ENCODE results near the gene GTF3C5.
"Not testable (repeated sequence)": the region's sequence is repeated elsewhere in the genome, so short reads cannot be mapped to it uniquely, and the experiment has no call there.

The GTF3C5 gene

DNA sequence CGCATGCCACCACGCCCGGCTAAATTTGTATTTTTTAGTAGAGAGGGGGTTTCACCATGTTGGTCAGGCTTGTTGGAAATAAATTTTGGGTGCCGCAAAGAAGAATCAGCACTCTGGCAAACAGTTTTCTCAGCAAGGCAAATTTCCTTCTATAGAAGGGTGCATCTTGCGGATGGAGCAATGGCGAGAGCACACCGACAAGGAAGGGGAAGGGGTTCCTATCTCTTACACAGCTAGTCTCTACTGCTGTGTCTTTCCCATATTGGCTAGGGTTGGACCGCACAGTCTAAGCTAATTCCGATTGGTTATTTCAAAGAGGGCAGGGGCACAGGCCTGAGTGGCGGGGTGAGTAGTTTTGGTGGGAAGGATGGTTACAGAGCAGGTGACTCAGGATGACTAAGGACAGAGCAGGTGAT lies 707 bp downstream of the GTF3C5 start:
- no peak for DNase-seq (ENCODE audit: low spot score)

DNA sequence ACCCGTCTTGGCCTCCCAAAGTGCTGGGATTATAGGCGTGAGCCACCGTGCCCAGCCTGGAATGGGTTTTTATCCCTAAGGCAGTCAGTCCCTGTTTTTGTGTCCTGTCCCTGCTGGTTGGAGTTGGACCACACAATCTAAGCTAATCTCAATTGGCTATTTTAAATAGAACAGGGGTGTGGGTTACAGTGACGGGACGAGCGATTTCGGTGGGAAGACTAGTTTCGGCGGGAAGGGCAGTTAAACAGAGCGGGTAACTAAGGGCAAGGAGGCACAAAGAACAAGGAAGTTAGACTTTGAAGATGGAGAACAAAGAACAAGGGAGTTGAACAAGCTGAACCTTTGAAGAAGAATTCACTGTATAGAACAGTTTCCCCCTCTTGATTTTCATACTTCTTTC lies 1.4 kb downstream of the GTF3C5 start:
- DNase-seq (ENCODE audit: low spot score), result no peak

GRCh38 chr9:133035669-133036068 lies 4.9 kb downstream of the GTF3C5 start:
- no peak for DNase-seq (ENCODE audit: low spot score)

DNA sequence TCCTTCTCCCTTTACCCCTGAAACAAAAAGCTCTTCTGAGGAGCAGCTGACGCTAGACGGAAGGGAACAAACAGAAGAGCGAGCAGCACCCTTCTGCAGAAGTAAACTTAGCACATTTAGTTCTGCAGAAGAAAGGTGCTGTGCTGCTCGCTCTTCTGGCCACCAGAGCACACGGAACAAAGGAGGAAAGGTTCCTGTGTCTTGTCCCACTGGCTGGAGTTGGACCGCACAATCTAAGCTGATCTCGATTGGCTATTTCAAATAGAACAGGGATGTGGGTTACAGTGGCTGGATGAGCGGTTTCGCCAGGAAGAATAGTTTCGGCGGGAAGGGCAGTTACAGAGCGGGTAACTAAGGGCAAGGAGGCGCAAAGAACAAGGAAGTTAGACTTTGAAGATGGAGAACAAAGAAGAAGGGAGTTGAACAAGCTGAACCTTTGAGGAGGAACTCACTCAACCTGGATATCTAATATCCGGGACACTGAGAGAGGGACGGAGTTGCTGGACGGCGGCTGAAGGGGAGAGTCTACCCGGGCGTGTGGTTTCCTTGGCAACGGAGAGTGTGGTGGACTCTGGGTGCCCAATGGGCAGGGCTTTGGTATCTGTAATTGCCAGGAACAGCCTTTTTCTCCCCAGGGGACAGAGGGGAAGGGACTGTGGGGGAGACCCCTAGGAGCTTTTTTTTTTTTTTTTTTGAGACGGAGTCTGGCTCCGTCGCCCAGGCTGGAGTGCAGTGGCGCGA lies 7.1 kb downstream of the GTF3C5 start:
- DNase-seq (ENCODE audit: low spot score), result no peak

DNA sequence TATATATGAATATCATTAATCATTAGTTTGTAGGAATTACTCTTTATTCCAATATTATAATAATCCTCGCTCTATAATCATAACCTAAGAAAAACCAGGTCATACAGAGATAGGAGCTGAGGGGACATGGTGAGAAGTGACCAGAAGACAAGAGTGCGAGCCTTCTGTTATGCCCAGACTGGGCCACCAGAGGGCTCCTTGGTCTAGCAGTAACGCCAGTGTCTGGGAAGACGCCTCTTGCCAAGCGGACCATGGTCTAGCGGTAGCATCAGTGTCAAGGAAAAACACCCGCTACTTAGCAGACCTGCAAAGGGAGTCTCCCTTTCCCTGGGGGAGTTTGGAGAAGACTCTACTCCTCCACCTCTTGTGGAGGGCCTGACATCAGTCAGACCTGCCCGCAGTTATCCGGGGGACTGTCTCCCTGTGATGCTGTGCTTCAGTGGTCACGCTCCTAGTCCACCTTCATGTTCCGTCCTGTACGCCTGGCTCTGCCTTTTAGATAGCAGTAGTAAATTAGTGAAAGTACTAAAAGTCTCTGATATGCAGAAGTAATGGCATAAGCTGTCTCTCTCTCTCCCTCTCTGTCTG lies 10.2 kb downstream of the GTF3C5 start:
- DNase-seq (ENCODE audit: low spot score), result not testable (repeated sequence)

- no peak for DNase-seq (ENCODE audit: low spot score)
These were observed 11.2 kb downstream of the GTF3C5 start for GRCh38 chr9:133041958-133042357.

- DNase-seq (ENCODE audit: low spot score), result no peak
These were observed 11.9 kb downstream of the GTF3C5 start for GRCh38 chr9:133042676-133043075.

DNA sequence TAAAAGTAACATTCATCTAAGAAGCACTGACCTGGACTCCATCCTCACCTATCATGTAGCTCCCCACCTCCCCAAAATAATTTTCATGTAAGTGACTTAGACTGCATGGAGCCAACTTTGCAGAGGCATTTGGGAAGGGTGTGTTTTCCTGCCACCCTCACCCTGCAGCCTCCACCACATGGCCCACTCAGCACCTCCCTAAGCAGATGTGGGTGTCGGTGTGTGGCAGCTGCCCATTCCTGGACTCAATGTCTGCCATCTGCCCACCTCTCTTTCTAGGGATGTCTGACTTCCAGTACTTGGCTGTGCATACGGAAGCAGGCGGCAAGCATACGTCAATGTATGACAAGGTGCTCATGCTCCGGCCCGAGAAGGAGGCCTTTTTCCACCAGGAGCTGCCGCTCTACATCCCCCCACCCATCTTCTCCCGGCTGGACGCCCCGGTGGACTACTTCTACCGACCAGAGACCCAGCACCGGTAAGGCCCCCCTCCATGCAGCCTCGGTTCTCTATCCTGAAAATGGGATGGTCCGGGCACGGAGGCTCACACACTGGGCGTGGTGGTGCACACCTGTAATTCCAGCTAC lies 12.7 kb downstream of the GTF3C5 start:
- DNase-seq (ENCODE audit: low spot score), result no peak

GRCh38 chr9:133044125-133044524 lies 13.3 kb downstream of the GTF3C5 start:
- no peak for DNase-seq (ENCODE audit: low spot score)

- no peak for DNase-seq (ENCODE audit: low spot score)
These were observed 13.9 kb downstream of the GTF3C5 start for GRCh38 chr9:133044661-133045060.

DNA sequence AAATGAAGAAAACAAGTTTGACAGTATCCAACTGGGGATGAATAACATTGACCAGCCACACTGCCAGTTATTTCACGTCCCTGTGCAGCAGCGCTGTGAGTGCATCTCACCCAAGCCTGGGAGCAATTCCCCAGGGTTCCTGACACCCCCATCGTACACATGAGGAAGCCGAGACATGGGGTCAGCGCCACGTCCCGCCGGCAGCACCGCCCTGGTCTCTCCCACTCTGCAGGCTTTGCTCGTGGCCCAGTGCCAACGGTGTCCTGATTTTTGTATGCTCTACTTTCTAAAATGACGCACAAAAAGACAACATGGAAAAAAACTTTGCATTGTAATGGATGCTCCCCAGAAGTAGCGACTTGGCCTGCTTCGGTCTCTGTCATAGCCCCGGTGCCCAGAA lies 14.3 kb downstream of the GTF3C5 start:
- no peak for DNase-seq (ENCODE audit: low spot score)

DNA sequence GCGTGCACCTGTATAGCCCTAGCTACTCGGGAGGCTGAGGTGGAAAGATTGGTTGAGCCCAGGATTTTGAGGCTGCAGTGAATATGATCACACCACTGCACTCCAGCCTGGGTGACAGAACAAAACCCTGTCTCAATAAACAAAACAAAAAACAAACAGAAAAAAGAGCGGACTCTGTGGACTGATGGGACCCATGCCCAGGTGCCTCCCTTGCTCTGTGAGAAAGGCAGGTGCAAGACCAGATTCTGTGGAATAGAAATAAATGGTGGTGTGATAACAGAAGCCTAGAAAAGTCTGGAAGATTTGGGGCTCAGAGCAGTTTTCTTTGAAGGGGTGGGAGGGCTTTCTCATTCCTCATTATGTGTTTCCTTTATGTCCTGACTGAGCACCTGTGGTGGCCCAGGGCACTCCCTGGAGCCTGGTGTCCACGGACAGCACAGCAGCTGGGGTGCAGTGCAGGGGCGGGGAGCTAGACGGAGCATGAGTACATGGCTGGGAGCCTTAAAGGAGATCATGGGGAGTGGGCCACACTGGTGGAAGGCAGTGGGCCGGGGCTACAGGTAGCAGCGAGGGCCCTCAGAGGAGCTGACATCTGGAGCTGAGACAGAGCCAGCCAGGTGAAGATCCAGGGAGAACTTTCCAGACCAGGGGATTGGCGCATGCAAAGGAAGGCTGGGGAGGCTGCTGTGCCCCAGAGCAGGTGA lies 15.6 kb downstream of the GTF3C5 start:
- DNase-seq (ENCODE audit: low spot score), result no peak

- no peak for DNase-seq (ENCODE audit: low spot score)
These were observed 16.1 kb downstream of the GTF3C5 start for GRCh38 chr9:133046900-133047295.

- DNase-seq (ENCODE audit: low spot score), result no peak
These were observed 17.8 kb downstream of the GTF3C5 start for GRCh38 chr9:133048595-133048994.

GRCh38 chr9:133049043-133049442 lies 18.2 kb downstream of the GTF3C5 start:
- no peak for DNase-seq (ENCODE audit: low spot score)

GRCh38 chr9:133050142-133050541 lies 19.3 kb downstream of the GTF3C5 start:
- no peak for DNase-seq (ENCODE audit: low spot score)

DNA sequence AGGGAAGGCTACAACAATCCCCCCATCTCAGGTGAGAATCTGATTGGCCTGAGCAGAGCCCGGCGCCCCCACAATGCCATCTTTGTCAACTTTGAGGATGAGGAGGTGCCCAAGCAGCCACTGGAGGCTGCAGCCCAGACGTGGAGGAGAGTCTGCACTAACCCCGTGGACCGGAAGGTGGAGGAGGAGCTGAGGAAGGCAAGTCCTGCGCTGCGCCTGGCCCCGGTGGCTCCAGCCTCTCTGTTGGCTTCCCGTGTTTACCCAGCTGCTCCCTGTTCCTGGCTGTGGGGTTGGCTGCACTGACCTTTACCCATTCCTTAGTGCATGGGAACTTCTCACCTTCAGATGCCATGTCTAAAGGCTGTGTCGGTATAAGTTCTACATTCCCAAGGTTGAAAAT lies 20.0 kb downstream of the GTF3C5 start:
- no peak for DNase-seq (ENCODE audit: low spot score)

DNA sequence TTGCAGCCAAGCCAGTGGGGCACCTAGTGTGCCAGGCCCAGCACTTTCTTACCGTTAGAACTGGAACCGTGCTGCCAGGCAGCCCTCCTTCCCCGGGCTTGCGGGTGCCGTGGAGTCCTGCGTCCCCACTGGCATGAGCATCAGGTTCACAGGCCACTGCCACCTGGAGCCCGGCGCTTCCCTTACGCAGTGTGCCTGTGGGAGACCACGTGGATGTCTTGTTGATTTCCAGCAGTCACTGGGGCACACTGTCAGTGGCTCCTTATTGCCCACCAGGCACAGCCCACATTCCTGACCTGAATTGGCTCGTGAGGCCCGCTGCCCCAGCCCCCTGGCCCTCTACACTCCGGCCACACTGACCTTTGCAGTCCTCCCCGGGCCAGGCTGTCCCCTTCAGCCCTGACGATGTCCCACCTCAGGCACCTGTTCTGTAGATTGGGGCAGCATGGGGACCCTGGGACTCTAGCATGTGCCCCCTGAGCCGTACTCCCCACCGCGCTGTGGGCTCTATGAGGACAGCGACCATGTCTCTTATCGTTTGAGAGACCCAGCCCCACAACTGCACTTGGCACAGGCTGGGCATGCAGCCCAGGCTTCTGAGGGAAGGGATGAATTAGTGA lies 20.6 kb downstream of the GTF3C5 start:
- no peak for DNase-seq (ENCODE audit: low spot score)

DNA sequence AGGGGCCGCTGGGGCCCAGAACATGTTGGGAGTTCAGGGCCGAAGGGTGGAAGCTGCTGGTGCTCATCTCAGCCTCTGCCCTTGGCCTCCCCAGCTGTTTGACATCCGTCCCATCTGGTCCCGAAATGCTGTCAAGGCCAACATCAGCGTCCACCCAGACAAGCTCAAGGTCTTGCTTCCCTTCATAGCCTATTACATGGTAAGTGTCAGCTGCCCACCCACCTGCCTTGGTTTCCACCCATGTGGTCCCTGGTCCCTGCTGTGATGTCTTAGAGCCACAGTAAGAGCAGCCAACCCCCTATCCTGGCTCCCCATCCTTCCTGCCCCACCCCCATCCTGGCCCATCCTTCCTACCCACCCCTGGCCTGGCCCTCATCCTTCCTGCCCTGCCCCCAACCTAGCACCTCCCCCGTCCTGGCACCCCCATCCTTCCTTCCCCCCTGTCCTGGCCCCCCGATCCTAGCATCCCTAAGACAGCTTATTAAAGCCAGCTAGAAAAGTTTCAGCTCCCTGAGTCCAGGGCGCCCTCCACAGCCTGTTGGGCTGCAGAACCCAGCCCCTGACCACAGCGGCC lies 21.3 kb downstream of the GTF3C5 start:
- no peak for DNase-seq (ENCODE audit: low spot score)

DNA sequence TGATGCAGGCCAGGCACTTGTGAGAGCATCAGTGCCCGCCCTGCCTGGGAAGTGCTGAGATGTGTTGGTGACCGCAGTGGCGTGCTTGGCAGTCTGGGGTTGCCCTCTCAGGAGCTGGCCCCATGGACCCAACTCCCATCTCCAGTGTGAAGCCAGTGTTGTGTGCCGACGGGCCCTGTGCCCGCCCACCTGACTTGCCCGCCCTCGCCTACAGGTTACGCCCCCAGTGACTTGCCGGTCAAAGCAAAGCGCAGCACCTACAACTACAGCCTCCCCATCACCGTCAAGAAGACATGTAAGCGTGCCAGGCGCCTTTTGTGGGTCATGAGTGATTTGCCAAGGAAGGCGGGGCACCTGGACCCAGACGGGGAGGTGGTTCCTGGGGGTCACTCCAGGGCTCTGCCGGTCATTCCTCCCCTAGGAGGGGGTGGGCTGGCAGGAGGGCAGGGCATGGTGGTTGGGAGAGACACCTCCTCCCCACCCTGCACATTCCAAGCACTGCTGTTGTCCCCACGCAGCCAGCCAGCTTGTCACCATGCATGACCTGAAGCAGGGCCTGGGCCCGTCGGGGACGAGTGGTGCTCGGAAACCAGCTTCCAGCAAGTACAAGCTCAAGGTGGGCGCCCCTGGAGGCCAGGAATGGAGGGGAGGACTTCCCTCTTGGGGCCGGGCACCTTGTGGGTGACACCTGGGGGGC lies 23.5 kb downstream of the GTF3C5 start:
- no peak for DNase-seq (ENCODE audit: low spot score)

- no peak for DNase-seq (ENCODE audit: low spot score)
These were observed 24.2 kb downstream of the GTF3C5 start for GRCh38 chr9:133054966-133055365.

All from ecto neural progenitor cell (in vitro differentiated cells).